Fibroblast of mammary gland (primary cell): Measurements from ENCODE around the gene CMKLR1.

Experiments used
- DNase-seq: peaks from one replicate; pipeline ENCODE4 v3.0.0-alpha.2; 2010; ENCODE audit warnings: low read depth
- H3K4me3 ChIP-seq: 2 replicates; pipeline ENCODE4 v1.5.1; 2011; ENCODE audit warnings: low read depth, mild to moderate bottlenecking, low read length, moderate library complexity; ENCODE audit not compliant: control insufficient read depth
- TF ChIP-seq, protein P1 (sequence below): conservative IDR thresholded peaks from 2 replicates; pipeline ENCODE4 v1.5.1; 2011; ENCODE audit warnings: low read depth, low read length, inconsistent platforms; ENCODE audit not compliant: control insufficient read depth, insufficient read depth

Gene CMKLR1

DNA sequence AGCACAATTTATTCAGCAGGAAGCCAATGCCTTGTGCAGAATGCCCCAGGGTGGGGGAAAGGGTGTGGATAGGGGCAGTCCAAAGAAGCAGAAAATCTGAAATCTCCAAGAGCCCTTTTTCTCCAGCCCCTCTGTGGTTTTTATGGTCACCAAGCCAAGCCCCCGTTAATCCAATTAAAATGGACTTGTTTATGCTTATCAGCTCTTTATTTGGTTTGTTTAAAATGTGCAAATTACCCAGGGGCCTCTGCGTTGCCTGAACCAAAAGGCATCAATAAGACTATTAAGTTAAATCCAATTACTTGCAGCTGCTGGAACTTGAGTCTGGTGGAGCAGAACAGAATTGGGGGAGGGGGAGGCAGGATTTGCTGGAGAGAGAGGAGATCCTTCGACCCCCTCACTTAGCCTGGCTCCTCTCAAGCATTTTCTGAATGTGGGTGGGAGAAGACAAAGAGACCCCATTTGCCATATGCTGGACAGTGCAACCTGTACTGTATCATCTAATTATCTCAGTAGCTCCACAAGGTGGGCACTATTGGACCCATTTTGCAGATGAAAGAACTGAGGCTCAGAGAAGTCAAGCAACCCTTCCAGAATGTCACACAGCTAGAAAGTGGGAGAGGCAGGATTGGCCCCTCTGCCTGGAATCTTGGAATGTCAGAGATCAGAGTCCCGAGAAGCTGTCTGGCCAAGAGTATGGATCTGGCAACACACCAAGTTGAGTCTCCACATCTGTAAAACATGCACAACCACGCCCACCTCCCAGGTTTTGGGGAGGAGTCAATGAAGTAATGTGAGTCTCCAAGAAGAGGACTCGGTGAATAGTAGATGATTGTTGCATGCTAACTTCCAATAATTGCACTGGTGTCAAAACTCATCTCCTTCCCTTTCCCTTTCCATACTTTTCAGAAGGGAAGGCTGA is 66.9 kb downstream of the CMKLR1 start:
- TF ChIP-seq, protein P1, sequence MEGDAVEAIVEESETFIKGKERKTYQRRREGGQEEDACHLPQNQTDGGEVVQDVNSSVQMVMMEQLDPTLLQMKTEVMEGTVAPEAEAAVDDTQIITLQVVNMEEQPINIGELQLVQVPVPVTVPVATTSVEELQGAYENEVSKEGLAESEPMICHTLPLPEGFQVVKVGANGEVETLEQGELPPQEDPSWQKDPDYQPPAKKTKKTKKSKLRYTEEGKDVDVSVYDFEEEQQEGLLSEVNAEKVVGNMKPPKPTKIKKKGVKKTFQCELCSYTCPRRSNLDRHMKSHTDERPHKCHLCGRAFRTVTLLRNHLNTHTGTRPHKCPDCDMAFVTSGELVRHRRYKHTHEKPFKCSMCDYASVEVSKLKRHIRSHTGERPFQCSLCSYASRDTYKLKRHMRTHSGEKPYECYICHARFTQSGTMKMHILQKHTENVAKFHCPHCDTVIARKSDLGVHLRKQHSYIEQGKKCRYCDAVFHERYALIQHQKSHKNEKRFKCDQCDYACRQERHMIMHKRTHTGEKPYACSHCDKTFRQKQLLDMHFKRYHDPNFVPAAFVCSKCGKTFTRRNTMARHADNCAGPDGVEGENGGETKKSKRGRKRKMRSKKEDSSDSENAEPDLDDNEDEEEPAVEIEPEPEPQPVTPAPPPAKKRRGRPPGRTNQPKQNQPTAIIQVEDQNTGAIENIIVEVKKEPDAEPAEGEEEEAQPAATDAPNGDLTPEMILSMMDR: no peak
- no peak for DNase-seq
- no peak overlapping the region for H3K4me3 ChIP-seq

DNA sequence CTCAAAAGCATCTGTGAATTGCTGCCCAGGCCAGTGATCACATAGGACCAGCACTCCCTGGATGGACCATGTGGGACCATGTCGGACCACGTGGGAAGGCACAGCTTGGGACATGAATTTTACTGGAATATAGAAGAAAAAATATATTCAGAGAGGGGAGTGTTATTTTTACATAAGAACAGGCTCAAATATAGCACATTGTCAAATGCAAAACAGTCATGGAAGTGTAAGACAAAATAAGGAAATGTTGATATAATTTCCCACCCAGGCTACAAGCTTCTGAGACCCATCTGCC is 68.3 kb downstream of the CMKLR1 start:
- no peak for DNase-seq
- no peak overlapping the region for H3K4me3 ChIP-seq
- TF ChIP-seq, protein P1: no peak

DNA sequence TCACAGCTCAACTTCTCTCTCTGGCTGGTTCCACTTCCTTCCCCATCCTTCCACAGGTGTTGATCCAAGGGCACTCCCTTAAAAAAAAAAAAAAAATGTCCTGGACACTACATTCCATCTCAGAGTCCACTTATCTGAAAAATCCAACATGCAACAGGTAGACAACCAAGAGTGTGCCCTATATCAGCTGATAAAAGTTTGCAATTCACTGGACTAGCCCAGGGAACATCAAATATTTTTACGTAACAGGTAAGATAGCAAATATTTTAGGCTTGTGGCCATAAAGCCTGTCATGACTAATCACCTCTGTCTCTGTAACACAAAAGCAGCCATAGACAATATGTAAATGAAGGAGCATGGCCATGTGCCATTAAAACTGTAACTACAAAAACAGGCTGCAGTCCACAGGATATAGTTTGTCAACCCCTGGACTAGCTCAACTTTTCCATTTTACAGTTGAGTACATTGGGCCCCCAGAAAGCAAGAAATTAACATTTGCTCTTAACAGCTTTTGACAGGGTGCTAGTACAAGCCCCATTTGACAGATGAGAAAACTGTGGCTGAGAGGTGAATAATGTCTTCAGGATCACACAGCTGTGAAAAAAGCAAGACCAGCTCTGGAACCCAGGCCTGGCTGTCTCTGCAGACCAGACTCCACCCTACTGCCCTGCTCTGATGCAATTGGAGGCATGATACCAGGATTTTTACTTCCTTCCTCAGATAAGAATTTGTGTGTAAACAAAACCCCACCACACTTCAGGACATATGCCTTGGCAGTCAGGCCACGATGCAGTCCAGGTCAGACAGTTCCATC is 68.9 kb downstream of the CMKLR1 start:
- TF ChIP-seq, protein P1: no peak
- no peak for DNase-seq
- no peak overlapping the region for H3K4me3 ChIP-seq

GRCh38 chr12:108269224-108269623 is 69.9 kb downstream of the CMKLR1 start:
- TF ChIP-seq, protein P1: no peak
- DNase-seq: no peak
- no peak overlapping the region for H3K4me3 ChIP-seq

- DNase-seq: no peak
- no peak overlapping the region for H3K4me3 ChIP-seq
- TF ChIP-seq, protein P1: no peak
These were observed 70.7 kb downstream of the CMKLR1 start for GRCh38 chr12:108268397-108268796.

GRCh38 chr12:108267450-108267849 is 71.7 kb downstream of the CMKLR1 start:
- TF ChIP-seq, protein P1: no peak
- no peak for DNase-seq
- H3K4me3 ChIP-seq: no peak overlapping the region
